ENCODE measurements around the gene TTLL11. TPM values are rescaled to one million over a fixed set of nuclear protein-coding genes. Genes with fewer than 3 reads are reported as not detected.
"Not testable (repeated sequence)": the region's sequence is repeated elsewhere in the genome, so short reads cannot be mapped to it uniquely, and the experiment has no call there.

TTLL11 gene
- total RNA-seq, 4 donors from 2014 or later, result 15.1 to 42.6 (median 29.1) TPM

GRCh38 chr9:122118343-122119165 is 25.4 kb upstream of the TTLL11 start:
- H3K4me3 ChIP-seq, result no peak overlapping the region
- H3K27me3 ChIP-seq, result no peaks in the 10 kb centered on the region
- no peak for ATAC-seq
- no peaks in the 10 kb centered on the region for H3K36me3 ChIP-seq
- WGBS, 2 donors (ENCODE audit: low coverage in 1 of 2), result 70 to 72% methylated on average over 2 to 3 of the region's 5 CpGs
- no peaks in the 10 kb centered on the region for H3K9me3 ChIP-seq
- no peak overlapping the region for H3K27ac ChIP-seq
- TF ChIP-seq CTCF (IDR thresholded peaks at IDR 0.05) (no peak), POLR2A (IDR thresholded peaks at IDR 0.05) (no peak), POLR2AphosphoS5 (IDR thresholded peaks at IDR 0.05) (no peak), EP300 (IDR thresholded peaks at IDR 0.05) (no peak)
- peaks cover 0 to 8% (median 0%) of the 10 kb centered on the region in 3 donors for H3K4me1 ChIP-seq

- ATAC-seq, H3K4me3 ChIP-seq, H3K4me1 ChIP-seq, H3K27me3 ChIP-seq, H3K9me3 ChIP-seq, H3K27ac ChIP-seq, H3K36me3 ChIP-seq: not testable (repeated sequence)
- WGBS, 2 donors (ENCODE audit: low coverage in 1 of 2), result 58 to 73% methylated on average over 7 to 8 of the region's 9 CpGs
Measured at GRCh38 chr9:122117241-122117640, 24.1 kb upstream of the TTLL11 start.

- no peak overlapping the region for H3K27ac ChIP-seq
- ATAC-seq, result no peak
- H3K4me3 ChIP-seq, result no peak overlapping the region
- H3K36me3 ChIP-seq, result no peaks in the 10 kb centered on the region
- WGBS, 2 donors (ENCODE audit: low coverage in 1 of 2), result 89 to 90% methylated on average over 2 to 5 of the region's 10 CpGs
- H3K27me3 ChIP-seq, result no peaks in the 10 kb centered on the region
- TF ChIP-seq POLR2AphosphoS5 (IDR thresholded peaks at IDR 0.05) (no peak), POLR2A (IDR thresholded peaks at IDR 0.05) (no peak), CTCF (IDR thresholded peaks at IDR 0.05) (no peak), EP300 (IDR thresholded peaks at IDR 0.05) (no peak)
- H3K9me3 ChIP-seq, result no peaks in the 10 kb centered on the region
- no peaks in the 10 kb centered on the region for H3K4me1 ChIP-seq
Measured at GRCh38 chr9:122116448-122117173, 23.5 kb upstream of the TTLL11 start.

- Histone ChIP-seq H3K9me3 (no peaks in the 10 kb centered on the region), H3K4me3 (no peak overlapping the region), H3K27ac (no peak overlapping the region), H3K4me1 (no peaks in the 10 kb centered on the region), H3K27me3 (no peaks in the 10 kb centered on the region), H3K36me3 (no peaks in the 10 kb centered on the region)
- no peak for TF ChIP-seq EP300 (IDR thresholded peaks at IDR 0.05)
- WGBS, 2 donors (ENCODE audit: low coverage in 1 of 2), result 86 to 100% methylated on average over 1 of the region's 4 CpGs
- ATAC-seq, result no peak
Measured at GRCh38 chr9:122116040-122116439, 22.9 kb upstream of the TTLL11 start.

GRCh38 chr9:122115176-122116035 is 22.3 kb upstream of the TTLL11 start:
- Histone ChIP-seq H3K4me3 (no peak overlapping the region), H3K4me1 (no peaks in the 10 kb centered on the region), H3K27ac (no peak overlapping the region), H3K27me3 (no peaks in the 10 kb centered on the region), H3K9me3 (no peaks in the 10 kb centered on the region), H3K36me3 (no peaks in the 10 kb centered on the region)
- no peak for ATAC-seq
- 66 to 80% methylated on average over 3 to 7 of the region's 12 CpGs for WGBS, 2 donors (ENCODE audit: low coverage in 1 of 2)
- TF ChIP-seq POLR2AphosphoS5 (IDR thresholded peaks at IDR 0.05), result no peak
- TF ChIP-seq CTCF (IDR thresholded peaks at IDR 0.05), result no peak
- TF ChIP-seq EP300 (IDR thresholded peaks at IDR 0.05), result no peak
- TF ChIP-seq POLR2A (IDR thresholded peaks at IDR 0.05), result no peak

All from gastroesophageal sphincter (tissue), 4 donors.